KMS-11 (cell line): Measurements from ENCODE around the gene SGCE.

Experiments
- H2AFZ ChIP-seq: fragments of 200-600 bp; sonication (generic); 2 replicates; pipeline ENCODE4 v1.6.1; 2016; ENCODE audit warnings: antibody characterized with exemption, mixed run types, low read depth
- H3K27ac ChIP-seq: fragments of 200-600 bp; sonication (generic); 2 replicates; pipeline ENCODE4 v1.6.1; 2016; ENCODE audit warnings: mild to moderate bottlenecking, mixed run types
- H3K27me3 ChIP-seq: fragments of 200-600 bp; sonication (generic); 2 replicates; pipeline ENCODE4 v1.6.1; 2017; ENCODE audit warnings: mild to moderate bottlenecking, low read depth, mixed run types, moderate library complexity; ENCODE audit not compliant: insufficient read depth
- H3K36me3 ChIP-seq: fragments of 200-600 bp; sonication (generic); 2 replicates; pipeline ENCODE4 v1.6.1; 2017; ENCODE audit warnings: mild to moderate bottlenecking, mixed run types; ENCODE audit not compliant: insufficient read depth
- H3K4me1 ChIP-seq: fragments of 200-600 bp; sonication (generic); 2 replicates; pipeline ENCODE4 v1.6.1; 2016; ENCODE audit warnings: mild to moderate bottlenecking, low read depth, mixed run types; ENCODE audit not compliant: poor library complexity, severe bottlenecking
- H3K4me2 ChIP-seq: fragments of 200-600 bp; sonication (generic); 2 replicates; pipeline ENCODE4 v1.7.0; 2016; ENCODE audit warnings: mild to moderate bottlenecking, mixed run types
- H3K4me3 ChIP-seq: fragments of 200-600 bp; sonication (generic); IDR thresholded peaks from 2 replicates; pipeline ENCODE4 v1.6.1; 2017; ENCODE audit warnings: low read depth, low read length, mixed read lengths; ENCODE audit not compliant: insufficient read depth
- H3K79me2 ChIP-seq: fragments of 200-600 bp; sonication (generic); 2 replicates; pipeline ENCODE4 v1.6.1; 2016; ENCODE audit warnings: low read depth, mixed run types; ENCODE audit not compliant: insufficient read depth
- H3K9ac ChIP-seq: fragments of 200-600 bp; sonication (generic); 2 replicates; pipeline ENCODE4 v1.6.1; 2016; ENCODE audit warnings: mild to moderate bottlenecking, mixed run types
- H4K20me1 ChIP-seq: fragments of 200-600 bp; sonication (generic); 2 replicates; pipeline ENCODE4 v1.6.1; 2016; ENCODE audit warnings: mild to moderate bottlenecking, mixed run types; ENCODE audit not compliant: insufficient read depth
- TF ChIP-seq, protein P1 (sequence below): fragments of 200-600 bp; sonication (generic); conservative IDR thresholded peaks from 2 replicates; pipeline ENCODE4 v1.6.1; 2017; ENCODE audit warnings: low read depth, mild to moderate bottlenecking, antibody characterized with exemption, low read length, moderate library complexity, mixed read lengths

SGCE gene

DNA sequence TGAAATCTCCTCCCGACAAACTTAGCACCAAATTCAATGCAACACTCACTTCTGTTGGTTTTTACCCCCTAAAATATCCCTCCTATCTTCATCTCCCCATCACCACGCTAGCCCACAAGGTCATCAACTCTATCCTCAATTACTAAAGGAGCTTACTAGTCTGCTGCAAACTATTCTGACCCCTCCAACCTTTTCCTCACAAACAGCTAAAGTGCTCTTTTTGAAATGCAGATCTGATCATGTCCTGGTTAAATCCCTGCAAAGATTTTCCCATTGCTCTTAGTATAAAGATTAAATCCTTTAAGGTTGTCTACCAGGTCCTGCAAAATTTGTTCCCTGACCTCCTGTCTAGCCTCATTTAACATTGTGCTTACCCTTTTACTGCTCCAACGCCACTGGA, 8.6 kb downstream of the SGCE start:
- Histone ChIP-seq H3K9ac (no peak overlapping the region), H3K27ac (no peak overlapping the region), H4K20me1 (no peaks in the 10 kb centered on the region), H3K4me2 (no peak overlapping the region), H3K79me2 (peaks cover 83% of the 10 kb centered on the region), H3K4me3 (no peak overlapping the region), H2AFZ (no peak overlapping the region), H3K36me3 (no peaks in the 10 kb centered on the region), H3K4me1 (peaks cover 28% of the 10 kb centered on the region), H3K27me3 (no peaks in the 10 kb centered on the region)
- TF ChIP-seq, protein P1, sequence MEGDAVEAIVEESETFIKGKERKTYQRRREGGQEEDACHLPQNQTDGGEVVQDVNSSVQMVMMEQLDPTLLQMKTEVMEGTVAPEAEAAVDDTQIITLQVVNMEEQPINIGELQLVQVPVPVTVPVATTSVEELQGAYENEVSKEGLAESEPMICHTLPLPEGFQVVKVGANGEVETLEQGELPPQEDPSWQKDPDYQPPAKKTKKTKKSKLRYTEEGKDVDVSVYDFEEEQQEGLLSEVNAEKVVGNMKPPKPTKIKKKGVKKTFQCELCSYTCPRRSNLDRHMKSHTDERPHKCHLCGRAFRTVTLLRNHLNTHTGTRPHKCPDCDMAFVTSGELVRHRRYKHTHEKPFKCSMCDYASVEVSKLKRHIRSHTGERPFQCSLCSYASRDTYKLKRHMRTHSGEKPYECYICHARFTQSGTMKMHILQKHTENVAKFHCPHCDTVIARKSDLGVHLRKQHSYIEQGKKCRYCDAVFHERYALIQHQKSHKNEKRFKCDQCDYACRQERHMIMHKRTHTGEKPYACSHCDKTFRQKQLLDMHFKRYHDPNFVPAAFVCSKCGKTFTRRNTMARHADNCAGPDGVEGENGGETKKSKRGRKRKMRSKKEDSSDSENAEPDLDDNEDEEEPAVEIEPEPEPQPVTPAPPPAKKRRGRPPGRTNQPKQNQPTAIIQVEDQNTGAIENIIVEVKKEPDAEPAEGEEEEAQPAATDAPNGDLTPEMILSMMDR: no peak

DNA sequence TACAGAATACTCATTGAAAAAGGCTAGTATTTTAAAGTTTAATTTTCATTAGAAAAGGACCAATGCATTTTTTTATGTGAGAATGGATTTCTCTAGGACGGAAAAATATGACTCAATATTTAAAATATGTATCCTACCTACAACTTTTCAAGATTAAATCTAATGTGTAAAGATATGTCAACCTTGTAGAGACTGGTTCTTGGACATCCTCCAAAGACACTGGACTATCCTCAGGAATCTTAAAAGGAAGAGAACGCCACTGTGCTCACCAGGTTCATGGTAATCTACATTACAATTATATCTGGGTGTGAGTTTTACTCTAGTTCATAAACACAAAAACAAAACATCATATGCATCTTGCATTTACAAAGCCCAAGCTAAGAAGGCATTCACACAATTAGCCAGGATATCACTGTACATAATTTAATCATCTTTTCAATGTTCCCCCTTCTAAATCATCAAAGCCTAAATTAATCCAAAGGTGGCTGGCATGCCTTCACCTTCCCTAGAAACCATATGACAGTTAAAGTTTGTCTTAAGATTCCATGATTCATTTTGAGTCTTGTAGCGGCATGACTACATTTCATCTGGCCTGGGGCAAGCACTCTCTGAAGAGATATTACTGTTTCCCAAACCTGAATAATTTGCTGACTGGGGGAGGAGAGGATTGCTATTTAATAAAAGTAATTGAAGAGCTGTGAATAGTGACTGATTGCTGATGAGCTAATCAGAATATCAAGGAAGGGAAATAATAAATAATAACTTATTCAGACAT, 12.0 kb downstream of the SGCE start:
- H3K9ac ChIP-seq: no peak overlapping the region
- peaks cover 6% of the 10 kb centered on the region for H3K4me1 ChIP-seq
- H3K27ac ChIP-seq: no peak overlapping the region
- no peak overlapping the region for H2AFZ ChIP-seq
- H3K4me2 ChIP-seq: no peak overlapping the region
- no peaks in the 10 kb centered on the region for H3K36me3 ChIP-seq
- H4K20me1 ChIP-seq: no peaks in the 10 kb centered on the region
- H3K79me2 ChIP-seq: peaks cover 50% of the 10 kb centered on the region
- TF ChIP-seq, protein P1: no peak
- no peak overlapping the region for H3K4me3 ChIP-seq
- no peaks in the 10 kb centered on the region for H3K27me3 ChIP-seq

DNA sequence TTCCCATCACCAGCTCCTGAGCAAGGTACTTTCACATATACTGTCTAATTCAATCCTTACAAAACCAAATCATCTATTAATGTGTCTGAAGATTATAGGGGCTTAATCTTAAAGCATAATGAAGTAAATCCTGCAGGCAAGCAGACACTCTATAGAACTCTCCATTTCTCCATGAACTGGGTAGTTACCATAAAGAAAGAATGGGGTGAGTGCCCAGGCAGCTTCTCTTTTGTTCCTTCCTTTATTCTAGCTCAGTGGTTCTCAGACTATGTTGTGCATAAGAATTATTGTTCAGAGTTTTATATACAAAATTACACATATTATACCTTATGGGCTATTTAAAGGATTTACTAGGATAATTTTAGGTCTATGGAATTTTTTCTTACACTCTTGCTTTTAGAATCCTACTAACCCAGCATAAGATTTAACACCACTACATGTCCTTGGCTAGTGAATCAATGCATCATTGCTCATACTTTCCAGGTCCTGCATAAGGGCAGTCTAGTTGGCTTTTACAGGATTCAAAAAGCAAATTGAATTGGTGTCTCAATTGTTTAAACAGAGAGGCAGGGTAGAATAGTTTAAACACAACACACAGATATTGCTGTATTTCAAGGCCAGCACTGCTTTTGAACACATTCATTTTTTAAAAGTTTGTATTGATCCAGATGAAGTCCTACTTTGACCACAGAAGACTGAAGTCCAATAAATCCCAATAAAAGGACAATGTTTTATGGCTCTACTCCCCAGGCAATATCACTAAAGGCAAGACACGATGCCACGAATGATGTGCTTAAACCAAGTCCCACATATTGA, 12.9 kb downstream of the SGCE start:
- Histone ChIP-seq H3K9ac (no peak overlapping the region), H3K36me3 (no peaks in the 10 kb centered on the region), H3K79me2 (peaks cover 41% of the 10 kb centered on the region), H3K27me3 (no peaks in the 10 kb centered on the region), H3K4me2 (no peak overlapping the region), H2AFZ (no peak overlapping the region), H3K27ac (no peak overlapping the region), H4K20me1 (no peaks in the 10 kb centered on the region), H3K4me1 (no peaks in the 10 kb centered on the region), H3K4me3 (no peak overlapping the region)
- TF ChIP-seq, protein P1: no peak

DNA sequence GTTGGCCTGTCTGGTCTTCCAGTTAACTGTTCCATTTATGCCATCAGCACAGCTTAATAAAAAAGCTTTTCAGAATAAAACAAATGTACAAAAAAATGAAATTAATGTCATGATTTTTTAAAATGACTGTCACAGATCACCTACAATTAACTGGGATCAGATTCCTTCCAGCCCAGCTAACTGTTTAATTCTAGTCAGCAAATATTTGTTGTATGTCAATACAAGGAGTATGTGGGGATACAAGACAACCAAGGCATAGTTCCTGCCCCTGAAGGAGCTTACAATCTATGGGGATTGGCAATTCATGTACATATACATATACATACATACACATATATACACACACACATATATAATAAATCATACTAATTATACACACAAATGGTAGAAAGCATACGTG, 16.5 kb downstream of the SGCE start:
- TF ChIP-seq, protein P1: no peak
- Histone ChIP-seq H4K20me1 (no peaks in the 10 kb centered on the region), H3K9ac (no peak overlapping the region)

More for the DNA sequence above, 16.5 kb downstream of the SGCE start:
- Histone ChIP-seq H3K4me2 (no peak overlapping the region), H2AFZ (no peak overlapping the region), H3K36me3 (no peaks in the 10 kb centered on the region), H3K27me3 (no peaks in the 10 kb centered on the region), H3K4me1 (peaks cover 8% of the 10 kb centered on the region), H3K4me3 (no peak overlapping the region), H3K27ac (no peak overlapping the region), H3K79me2 (peaks cover 13% of the 10 kb centered on the region)
